ENCODE results near the gene CLN6.

The CLN6 gene

DNA sequence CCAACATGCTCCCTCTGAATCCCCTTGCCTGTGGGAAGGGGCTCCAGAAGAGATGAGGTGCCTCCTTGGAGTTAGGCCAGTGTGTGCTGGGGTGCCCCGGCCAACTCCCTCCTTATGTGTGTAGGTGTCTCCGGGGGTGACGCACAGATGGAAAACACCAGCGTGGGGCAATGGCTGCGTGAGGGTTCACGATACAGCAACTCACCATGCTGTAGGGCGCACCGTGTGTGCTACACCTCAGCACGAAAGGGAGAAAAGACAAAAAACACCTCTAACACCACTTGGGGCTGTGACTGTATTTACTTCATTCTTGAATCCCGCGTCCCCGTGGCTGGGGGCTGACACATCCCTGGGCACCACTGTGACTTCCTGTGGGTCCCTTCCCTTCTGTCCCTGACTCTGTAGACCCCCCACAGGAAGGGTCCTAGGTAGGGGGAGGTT is 22.8 kb downstream of the CLN6 start:
- H3K9me3 ChIP-seq, result no peaks in the 10 kb centered on the region
- H3K4me3 ChIP-seq, result no peak overlapping the region
- no peak for DNase-seq
- peaks cover 0 to 27% (median 10%) of the 10 kb centered on the region in 4 donors for H3K4me1 ChIP-seq
- H3K27ac ChIP-seq, result no peak overlapping the region
- intact Hi-C loops (cut with DNase I; ENCODE audit: low total_unique reads), result loop anchor here (5.0 kb wide), 1 partner anchor 344 kb away; no protein-coding TSS in a partner anchor
- no peaks in the 10 kb centered on the region for H3K36me3 ChIP-seq
- no peak for TF ChIP-seq CTCF (IDR thresholded peaks at IDR 0.05)
- peaks cover 0 to 5% of the 10 kb centered on the region in 2 donors for H3K27me3 ChIP-seq

GRCh38 chr15:68205954-68206539 is 23.5 kb downstream of the CLN6 start:
- Histone ChIP-seq H3K27me3 (peaks cover 0 to 5% of the 10 kb centered on the region in 2 donors), H3K9me3 (no peaks in the 10 kb centered on the region), H3K36me3 (no peaks in the 10 kb centered on the region), H3K27ac (no peak overlapping the region), H3K4me3 (peak overlapping the region in 1 of 2 donors; percentile 1), H3K4me1 (peaks cover 0 to 27% (median 10%) of the 10 kb centered on the region in 4 donors)
- TF ChIP-seq CTCF (IDR thresholded peaks at IDR 0.05), result no peak
- intact Hi-C loops (cut with DNase I; ENCODE audit: low total_unique reads), result loop anchor here (5.0 kb wide), 1 partner anchor 344 kb away; no protein-coding TSS in a partner anchor
- peak; percentile 72 to 79 for DNase-seq

GRCh38 chr15:68205558-68205944 is 24.0 kb downstream of the CLN6 start:
- no peaks in the 10 kb centered on the region for H3K36me3 ChIP-seq
- peak overlapping the region; percentile 1 to 3 for H3K4me3 ChIP-seq
- no peak for DNase-seq
- H3K27ac ChIP-seq, result no peak overlapping the region
- H3K4me1 ChIP-seq, result peaks cover 0 to 27% (median 9%) of the 10 kb centered on the region in 4 donors
- peaks cover 0 to 5% of the 10 kb centered on the region in 2 donors for H3K27me3 ChIP-seq
- TF ChIP-seq CTCF (IDR thresholded peaks at IDR 0.05), result no peak
- intact Hi-C loops (cut with DNase I; ENCODE audit: low total_unique reads), result loop anchor here (5.0 kb wide), 1 partner anchor 343 kb away; no protein-coding TSS in a partner anchor
- H3K9me3 ChIP-seq, result no peaks in the 10 kb centered on the region

- no peaks in the 10 kb centered on the region for H3K9me3 ChIP-seq
- no peaks in the 10 kb centered on the region for H3K36me3 ChIP-seq
- peaks cover 0 to 29% (median 11%) of the 10 kb centered on the region in 4 donors for H3K4me1 ChIP-seq
- no peak within 1 kb of the TSS for H3K27ac ChIP-seq
- DNase-seq, result peak in 1 of 2 donors; percentile 66
- H3K27me3 ChIP-seq, result peaks cover 0 to 5% of the 10 kb centered on the region in 2 donors
- no peak for TF ChIP-seq CTCF (IDR thresholded peaks at IDR 0.05)
- H3K4me3 ChIP-seq, result peak within 1 kb of the TSS; percentile 1 to 3
- intact Hi-C loops (cut with DNase I; ENCODE audit: low total_unique reads), result loop anchor here (5.0 kb wide), 1 partner anchor 343 kb away; no protein-coding TSS in a partner anchor
Measured at GRCh38 chr15:68204776-68205557, 24.6 kb downstream of the CLN6 start, which contains the start of gene CALML4. TSS of gene CALML4 (minus strand) at chr15:68205332. CDS start at chr15:68205247, 85 bp downstream.

DNA sequence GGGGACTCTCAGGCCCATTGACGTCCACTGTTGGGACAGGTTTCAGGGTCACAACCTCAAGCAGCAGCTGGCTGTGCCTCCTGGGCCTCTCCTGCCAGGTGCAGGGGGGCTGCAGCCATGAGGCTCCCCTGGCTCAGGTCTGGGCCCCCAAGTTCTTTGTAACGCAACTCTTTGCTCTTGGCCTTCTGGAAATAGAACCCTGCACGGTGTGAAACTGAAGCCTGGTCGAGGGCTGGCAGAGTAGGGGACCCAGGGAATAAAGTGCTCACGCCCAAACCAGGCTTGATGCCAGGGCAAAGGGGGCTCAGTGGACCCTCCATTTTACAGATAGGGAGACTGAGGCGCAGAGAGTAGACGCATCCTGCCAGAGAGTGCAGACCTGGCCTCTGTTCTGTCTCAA is 25.2 kb downstream of the CLN6 start:
- no peak overlapping the region for H3K27ac ChIP-seq
- H3K9me3 ChIP-seq, result no peaks in the 10 kb centered on the region
- no peak overlapping the region for H3K4me3 ChIP-seq
- TF ChIP-seq CTCF (IDR thresholded peaks at IDR 0.05), result no peak
- H3K27me3 ChIP-seq, result peaks cover 0 to 5% of the 10 kb centered on the region in 2 donors
- no peaks in the 10 kb centered on the region for H3K36me3 ChIP-seq
- DNase-seq, result no peak
- intact Hi-C loops (cut with DNase I; ENCODE audit: low total_unique reads), result no loop called here
- peaks cover 0 to 33% (median 14%) of the 10 kb centered on the region in 4 donors for H3K4me1 ChIP-seq

Measured in tibial artery (tissue), 4 donors.